Heart left ventricle (tissue), 13 donors: ENCODE results near the gene TRAPPC12.

Source experiments
- POLR2A ChIP-seq, 2 donors: fragments of 450-650 bp; IDR thresholded peaks; one replicate each; pipeline ENCODE4 v1.6.1; 2017; ENCODE audit warnings: antibody characterized with exemption in 2 of 2, mild to moderate bottlenecking in 2 of 2, moderate library complexity in 2 of 2
- TF ChIP-seq, protein P1 (sequence below), 12 donors: fragments of 200-600 bp; sonication (generic) in 4 of 12; IDR thresholded peaks; one replicate each; pipeline versions ENCODE4 v1.5.0 to v1.8.0; 2018 to 2022; ENCODE audit warnings: antibody characterized with exemption in 12 of 12, mild to moderate bottlenecking in 5 of 12
- donor health status: ischemic (EF 13 %, LVEDD 7.1; RV severe dilation, severe dysfunction).
- donor health status: DM: no; HTN: yes; CAD: no.
- donor health status: DM: no; HTN: no; CAD: no.
- donor health status: ischemic (EF 25% LVEDD 6.9; RV normal size, moderate dysfunction).
- donor health status: ischemic (EF 25% LVEDD 5.7; RV mildly dilated, moderate dysfunction).
- donor health status: ischemic (EF 35%, LVEDD 5.7; RV mildly dilated, moderate dysfunction).
- donor health status: nonischemic (EF 11% LVEDD 7.7; RV severe dilation, severe dysfunction).
- donor health status: DM: yes; HTN: yes; CAD: no.
- donor health status: PGD.
- donor health status: ischemic (EF 29% LVEDD 5.4; RV normal size, mild dysfunction).
- donor health status: nonischemic (EF 23%, LVEDD 6.1; RV moderate dilation, normal function).

DNA sequence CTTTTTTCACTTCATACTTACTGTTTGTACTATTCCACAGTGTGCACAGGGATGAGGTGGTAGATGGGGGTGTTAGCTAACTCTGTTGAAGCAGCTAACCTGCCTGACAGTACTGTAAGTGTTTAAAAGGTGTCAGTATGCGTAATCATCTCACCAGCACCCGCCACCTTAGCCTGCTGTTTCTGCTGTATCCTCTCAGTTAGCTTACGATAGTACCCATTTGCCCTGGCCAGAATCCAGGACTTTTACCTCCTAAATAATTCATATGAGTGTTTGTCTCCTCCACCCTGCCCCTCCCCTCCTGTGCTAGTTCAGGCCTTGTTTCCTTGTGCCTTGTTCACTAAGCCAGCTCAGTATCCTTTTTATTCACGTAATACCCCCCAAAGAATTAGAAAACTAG lies 34.2 kb downstream of the TRAPPC12 start:
- no peak for TF ChIP-seq POLR2A (IDR thresholded peaks at IDR 0.05)
- TF ChIP-seq, protein P1, sequence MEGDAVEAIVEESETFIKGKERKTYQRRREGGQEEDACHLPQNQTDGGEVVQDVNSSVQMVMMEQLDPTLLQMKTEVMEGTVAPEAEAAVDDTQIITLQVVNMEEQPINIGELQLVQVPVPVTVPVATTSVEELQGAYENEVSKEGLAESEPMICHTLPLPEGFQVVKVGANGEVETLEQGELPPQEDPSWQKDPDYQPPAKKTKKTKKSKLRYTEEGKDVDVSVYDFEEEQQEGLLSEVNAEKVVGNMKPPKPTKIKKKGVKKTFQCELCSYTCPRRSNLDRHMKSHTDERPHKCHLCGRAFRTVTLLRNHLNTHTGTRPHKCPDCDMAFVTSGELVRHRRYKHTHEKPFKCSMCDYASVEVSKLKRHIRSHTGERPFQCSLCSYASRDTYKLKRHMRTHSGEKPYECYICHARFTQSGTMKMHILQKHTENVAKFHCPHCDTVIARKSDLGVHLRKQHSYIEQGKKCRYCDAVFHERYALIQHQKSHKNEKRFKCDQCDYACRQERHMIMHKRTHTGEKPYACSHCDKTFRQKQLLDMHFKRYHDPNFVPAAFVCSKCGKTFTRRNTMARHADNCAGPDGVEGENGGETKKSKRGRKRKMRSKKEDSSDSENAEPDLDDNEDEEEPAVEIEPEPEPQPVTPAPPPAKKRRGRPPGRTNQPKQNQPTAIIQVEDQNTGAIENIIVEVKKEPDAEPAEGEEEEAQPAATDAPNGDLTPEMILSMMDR (IDR thresholded peaks at IDR 0.05), result no peak
